Stomach smooth muscle (tissue), 2 donors: ENCODE data around the gene CCNY.

Source experiments
- H3K27ac ChIP-seq: one replicate; pipeline ENCODE4 v1.7.0; 2013; ENCODE audit warnings: mild to moderate bottlenecking, low read length, inconsistent platforms
- H3K27me3 ChIP-seq, 2 donors: one replicate each; pipeline ENCODE4 v1.7.0; 2013; ENCODE audit warnings: low read length in 2 of 2; ENCODE audit not compliant: insufficient read depth in 2 of 2, control insufficient read depth in 1 of 2
- H3K36me3 ChIP-seq, 2 donors: one replicate each; pipeline ENCODE4 v1.7.0; 2013; ENCODE audit warnings: low read length in 2 of 2; ENCODE audit not compliant: control insufficient read depth in 2 of 2, insufficient read depth in 2 of 2
- H3K4me1 ChIP-seq: one replicate; pipeline ENCODE4 v1.7.0; 2013; ENCODE audit warnings: low read length; ENCODE audit not compliant: control insufficient read depth, insufficient read depth
- H3K4me3 ChIP-seq, 2 donors: one replicate each; pipeline ENCODE4 v1.7.0; 2013; ENCODE audit warnings: low read length in 2 of 2
- H3K9ac ChIP-seq, 2 donors: one replicate each; pipeline ENCODE4 v1.7.0; 2013; ENCODE audit warnings: low read length in 2 of 2, mild to moderate bottlenecking in 1 of 2
- H3K9me3 ChIP-seq, 2 donors: one replicate each; pipeline ENCODE4 v1.7.0; 2013; ENCODE audit warnings: low read length in 2 of 2; ENCODE audit not compliant: control insufficient read depth in 2 of 2
- donor health status: healthy.
- donor health status: Pancreatic carcinoma.

CCNY gene

GRCh38 chr10:35427543-35427942 is 91.2 kb downstream of the CCNY start:
- Histone ChIP-seq H3K27ac (no peak overlapping the region), H3K9ac (no peak overlapping the region), H3K27me3 (no peaks in the 10 kb centered on the region), H3K4me1 (peaks cover 16% of the 10 kb centered on the region), H3K4me3 (no peak overlapping the region), H3K36me3 (no peaks in the 10 kb centered on the region), H3K9me3 (no peaks in the 10 kb centered on the region)

DNA sequence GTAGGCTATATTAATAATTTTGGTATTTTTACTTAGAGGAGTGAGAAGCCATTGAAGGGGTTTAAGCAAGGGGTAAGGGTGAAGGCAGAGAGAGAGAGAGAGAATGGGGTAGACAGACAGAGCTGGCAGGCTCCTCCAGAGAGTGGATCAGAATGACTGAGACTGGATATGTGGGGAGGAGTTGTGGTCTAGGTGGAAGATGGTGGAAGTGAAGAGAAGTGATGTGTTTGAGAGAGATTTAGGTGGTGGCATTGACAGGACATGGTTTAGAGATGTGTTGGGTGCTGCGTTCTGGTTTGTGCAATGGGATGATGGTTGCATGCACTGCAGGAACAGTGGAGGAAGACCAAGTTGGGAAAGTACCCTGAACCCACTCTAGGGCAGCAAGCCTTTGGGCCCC is 92.2 kb downstream of the CCNY start:
- no peaks in the 10 kb centered on the region for H3K9me3 ChIP-seq
- no peak overlapping the region for H3K4me3 ChIP-seq
- H3K4me1 ChIP-seq: peaks cover 16% of the 10 kb centered on the region
- H3K27ac ChIP-seq: no peak overlapping the region
- H3K9ac ChIP-seq: no peak overlapping the region
- H3K36me3 ChIP-seq: no peaks in the 10 kb centered on the region
- no peaks in the 10 kb centered on the region for H3K27me3 ChIP-seq

DNA sequence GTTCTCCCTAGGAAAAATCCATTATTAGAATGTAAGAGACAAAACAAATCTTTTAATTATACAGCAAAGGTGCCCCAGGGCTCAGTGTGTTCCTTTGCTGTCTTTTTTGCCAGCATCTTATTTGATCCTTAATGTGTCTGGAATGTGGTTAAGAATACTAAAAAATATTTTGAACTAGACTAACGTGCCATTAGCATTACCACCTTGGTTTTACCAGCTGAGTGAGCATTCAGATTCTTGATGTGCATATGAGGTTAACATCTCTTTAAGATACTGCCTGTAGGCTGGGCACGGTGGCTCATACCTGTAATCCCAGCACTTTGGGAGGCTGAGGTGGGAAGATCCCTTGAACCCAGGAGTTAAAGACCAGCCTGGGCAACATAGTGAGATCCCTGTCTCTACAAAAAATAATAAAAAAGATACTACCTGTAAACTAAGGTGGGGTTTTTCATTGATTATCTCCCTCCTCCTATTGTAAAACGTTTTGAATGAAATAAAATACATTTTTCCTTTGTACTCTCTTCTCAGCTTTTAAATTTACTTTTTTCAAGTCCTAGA is 96.6 kb downstream of the CCNY start:
- Histone ChIP-seq H3K9me3 (no peaks in the 10 kb centered on the region), H3K36me3 (no peaks in the 10 kb centered on the region), H3K27me3 (no peaks in the 10 kb centered on the region), H3K27ac (no peak overlapping the region), H3K4me3 (no peak overlapping the region), H3K9ac (no peak overlapping the region), H3K4me1 (no peaks in the 10 kb centered on the region)

- Histone ChIP-seq H3K9ac (no peak overlapping the region), H3K4me3 (no peak overlapping the region), H3K36me3 (no peaks in the 10 kb centered on the region), H3K9me3 (no peaks in the 10 kb centered on the region), H3K4me1 (no peaks in the 10 kb centered on the region), H3K27me3 (no peaks in the 10 kb centered on the region), H3K27ac (no peak overlapping the region)
Measured at GRCh38 chr10:35433851-35434426, 97.6 kb downstream of the CCNY start.

DNA sequence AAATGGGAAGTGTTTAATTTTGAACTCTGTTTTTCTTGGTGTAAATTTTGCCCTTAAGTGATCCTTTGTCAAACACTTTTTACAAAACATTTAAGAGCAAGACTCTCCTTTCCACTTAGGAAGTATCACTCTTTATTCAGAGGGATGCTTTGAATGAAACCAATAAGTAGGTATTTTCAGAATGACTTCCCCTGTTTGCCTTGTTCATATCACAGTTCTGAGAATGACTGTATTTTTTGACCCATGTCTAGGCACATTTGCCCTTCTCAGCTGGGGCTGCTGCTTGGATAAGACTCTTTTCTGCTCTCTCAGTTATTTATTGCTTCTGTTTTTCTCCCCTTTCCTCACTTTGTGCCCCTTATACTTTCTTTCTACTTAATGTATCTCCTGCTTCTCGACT is 98.2 kb downstream of the CCNY start:
- H3K4me1 ChIP-seq: no peaks in the 10 kb centered on the region
- H3K9ac ChIP-seq: no peak overlapping the region
- no peaks in the 10 kb centered on the region for H3K36me3 ChIP-seq
- H3K4me3 ChIP-seq: no peak overlapping the region
- no peak overlapping the region for H3K27ac ChIP-seq
- no peaks in the 10 kb centered on the region for H3K27me3 ChIP-seq
- H3K9me3 ChIP-seq: no peaks in the 10 kb centered on the region

GRCh38 chr10:35435824-35436223 is 99.5 kb downstream of the CCNY start:
- H3K36me3 ChIP-seq: no peaks in the 10 kb centered on the region
- no peak overlapping the region for H3K9ac ChIP-seq
- H3K27ac ChIP-seq: no peak overlapping the region
- no peaks in the 10 kb centered on the region for H3K27me3 ChIP-seq
- H3K4me1 ChIP-seq: no peaks in the 10 kb centered on the region
- H3K4me3 ChIP-seq: no peak overlapping the region
- H3K9me3 ChIP-seq: no peaks in the 10 kb centered on the region

- Histone ChIP-seq H3K27ac (no peak overlapping the region), H3K4me1 (no peaks in the 10 kb centered on the region), H3K9me3 (peaks cover 0 to 2% of the 10 kb centered on the region in 2 donors)
Measured at GRCh38 chr10:35437829-35438228, 101.5 kb downstream of the CCNY start.

GRCh38 chr10:35438718-35439571 is 102.6 kb downstream of the CCNY start:
- no peaks in the 10 kb centered on the region for H3K4me1 ChIP-seq
- no peak overlapping the region for H3K27ac ChIP-seq
- H3K36me3 ChIP-seq: no peaks in the 10 kb centered on the region
- H3K4me3 ChIP-seq: no peak overlapping the region
- peaks cover 6 to 8% of the 10 kb centered on the region in 2 donors for H3K9me3 ChIP-seq
- no peaks in the 10 kb centered on the region for H3K27me3 ChIP-seq
- no peak overlapping the region for H3K9ac ChIP-seq

More at GRCh38 chr10:35437829-35438228, 101.5 kb downstream of the CCNY start:
- H3K27me3 ChIP-seq: no peaks in the 10 kb centered on the region
- no peaks in the 10 kb centered on the region for H3K36me3 ChIP-seq
- no peak overlapping the region for H3K9ac ChIP-seq
- no peak overlapping the region for H3K4me3 ChIP-seq

DNA sequence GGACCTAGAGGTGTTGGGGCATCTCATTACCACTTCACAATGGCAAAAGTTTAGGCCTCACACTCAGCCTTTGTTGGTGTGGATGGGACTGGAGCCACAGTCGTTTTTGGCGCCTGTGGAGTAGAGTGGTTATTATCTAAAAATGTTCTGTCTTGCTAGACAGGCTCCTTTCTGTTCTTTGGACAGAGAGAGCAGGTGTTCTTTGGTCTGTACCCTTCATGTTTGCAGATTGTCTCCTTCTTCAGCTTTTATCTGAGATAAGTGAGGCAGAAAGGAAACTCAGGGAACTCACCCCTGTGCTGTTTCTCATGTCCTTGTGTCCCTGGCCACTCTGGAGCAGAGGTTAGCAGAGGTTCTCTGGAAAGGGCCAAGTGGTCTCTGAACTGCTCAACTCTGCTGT is 103.7 kb downstream of the CCNY start:
- H3K27ac ChIP-seq: no peak overlapping the region
- H3K4me1 ChIP-seq: no peaks in the 10 kb centered on the region

DNA sequence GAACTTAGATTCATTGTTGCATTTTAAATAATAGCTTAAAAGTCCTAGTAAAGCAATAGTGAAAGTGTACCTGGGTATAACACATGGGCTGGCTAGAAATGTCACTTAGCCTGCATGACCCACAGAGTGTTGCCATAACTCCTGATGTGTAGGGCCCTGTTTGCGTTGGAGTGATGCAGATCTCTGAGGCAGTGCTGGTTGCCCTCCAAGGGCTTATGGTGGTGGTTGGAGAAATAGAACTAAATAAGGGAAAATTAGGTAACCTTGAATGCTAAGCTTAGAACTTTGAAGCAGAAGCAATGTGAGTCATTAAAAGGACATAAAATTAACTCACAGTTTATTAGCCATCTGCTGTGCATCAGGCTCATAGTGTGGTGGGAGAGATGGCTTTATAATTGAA is 105.7 kb downstream of the CCNY start:
- Histone ChIP-seq H3K27ac (no peak overlapping the region), H3K36me3 (no peaks in the 10 kb centered on the region), H3K9me3 (peaks cover 9 to 13% of the 10 kb centered on the region in 2 donors), H3K9ac (no peak overlapping the region), H3K4me3 (no peak overlapping the region), H3K4me1 (peaks cover 3% of the 10 kb centered on the region), H3K27me3 (no peaks in the 10 kb centered on the region)

More for the DNA sequence above, 103.7 kb downstream of the CCNY start:
- no peak overlapping the region for H3K9ac ChIP-seq
- no peaks in the 10 kb centered on the region for H3K36me3 ChIP-seq
- H3K9me3 ChIP-seq: peaks cover 9 to 13% of the 10 kb centered on the region in 2 donors
- no peak overlapping the region for H3K4me3 ChIP-seq
- no peaks in the 10 kb centered on the region for H3K27me3 ChIP-seq

- peaks cover 5% of the 10 kb centered on the region for H3K4me1 ChIP-seq
- H3K9ac ChIP-seq: no peak overlapping the region
- H3K27ac ChIP-seq: no peak overlapping the region
- H3K36me3 ChIP-seq: no peaks in the 10 kb centered on the region
- peaks cover 9 to 13% of the 10 kb centered on the region in 2 donors for H3K9me3 ChIP-seq
- H3K4me3 ChIP-seq: no peak overlapping the region
- no peaks in the 10 kb centered on the region for H3K27me3 ChIP-seq
Measured at GRCh38 chr10:35442592-35442991, 106.3 kb downstream of the CCNY start.
